Fibroblast of villous mesenchyme (primary cell): ENCODE data around the gene ZNF462. TPM values are rescaled to one million over a fixed set of nuclear protein-coding genes. Genes with fewer than 3 reads are reported as not detected.

Source experiments
- DNase-seq: peaks from one replicate; pipeline ENCODE4 v3.0.0-alpha.2; 2010; ENCODE audit warnings: low read depth
- H3K4me3 ChIP-seq: 2 replicates; pipeline ENCODE4 v1.5.1; 2011; ENCODE audit warnings: low read depth, mild to moderate bottlenecking, low read length
- total RNA-seq: library from RNA; depleted of rRNA; stranded (reverse); fragments of >200 nt; gene quantifications from 2 replicates; pipeline ENCODE4 v1.2.3, GENCODE V29; 2012
- TF ChIP-seq, protein P1 (sequence below): IDR thresholded peaks from 2 replicates; pipeline ENCODE4 v1.5.1; 2012; ENCODE audit warnings: low read depth, mild to moderate bottlenecking, low read length; ENCODE audit not compliant: insufficient read depth

Gene ZNF462
- total RNA-seq, 1 donor: 32.4 TPM

DNA sequence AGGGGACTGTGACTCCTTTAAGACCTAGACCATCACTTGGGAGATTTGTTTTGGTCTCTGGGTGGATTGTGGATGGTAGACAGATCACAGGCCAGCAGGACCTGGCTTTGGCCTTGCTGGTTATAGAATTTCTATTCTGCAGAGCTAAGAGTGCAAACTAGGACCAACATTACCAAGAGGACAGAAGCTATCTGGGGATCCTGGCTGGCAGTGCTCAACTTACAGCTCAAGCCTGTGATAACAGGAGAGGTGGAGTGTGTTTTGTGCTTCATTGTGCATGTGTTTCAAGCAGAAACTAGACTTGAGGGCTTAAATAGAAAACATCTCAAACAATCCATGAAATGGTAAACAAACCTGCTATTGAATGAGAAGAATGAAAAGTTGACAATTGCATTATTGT is 106.7 kb downstream of the ZNF462 start:
- DNase-seq: no peak
- no peak overlapping the region for H3K4me3 ChIP-seq
- TF ChIP-seq, protein P1, sequence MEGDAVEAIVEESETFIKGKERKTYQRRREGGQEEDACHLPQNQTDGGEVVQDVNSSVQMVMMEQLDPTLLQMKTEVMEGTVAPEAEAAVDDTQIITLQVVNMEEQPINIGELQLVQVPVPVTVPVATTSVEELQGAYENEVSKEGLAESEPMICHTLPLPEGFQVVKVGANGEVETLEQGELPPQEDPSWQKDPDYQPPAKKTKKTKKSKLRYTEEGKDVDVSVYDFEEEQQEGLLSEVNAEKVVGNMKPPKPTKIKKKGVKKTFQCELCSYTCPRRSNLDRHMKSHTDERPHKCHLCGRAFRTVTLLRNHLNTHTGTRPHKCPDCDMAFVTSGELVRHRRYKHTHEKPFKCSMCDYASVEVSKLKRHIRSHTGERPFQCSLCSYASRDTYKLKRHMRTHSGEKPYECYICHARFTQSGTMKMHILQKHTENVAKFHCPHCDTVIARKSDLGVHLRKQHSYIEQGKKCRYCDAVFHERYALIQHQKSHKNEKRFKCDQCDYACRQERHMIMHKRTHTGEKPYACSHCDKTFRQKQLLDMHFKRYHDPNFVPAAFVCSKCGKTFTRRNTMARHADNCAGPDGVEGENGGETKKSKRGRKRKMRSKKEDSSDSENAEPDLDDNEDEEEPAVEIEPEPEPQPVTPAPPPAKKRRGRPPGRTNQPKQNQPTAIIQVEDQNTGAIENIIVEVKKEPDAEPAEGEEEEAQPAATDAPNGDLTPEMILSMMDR: no peak

DNA sequence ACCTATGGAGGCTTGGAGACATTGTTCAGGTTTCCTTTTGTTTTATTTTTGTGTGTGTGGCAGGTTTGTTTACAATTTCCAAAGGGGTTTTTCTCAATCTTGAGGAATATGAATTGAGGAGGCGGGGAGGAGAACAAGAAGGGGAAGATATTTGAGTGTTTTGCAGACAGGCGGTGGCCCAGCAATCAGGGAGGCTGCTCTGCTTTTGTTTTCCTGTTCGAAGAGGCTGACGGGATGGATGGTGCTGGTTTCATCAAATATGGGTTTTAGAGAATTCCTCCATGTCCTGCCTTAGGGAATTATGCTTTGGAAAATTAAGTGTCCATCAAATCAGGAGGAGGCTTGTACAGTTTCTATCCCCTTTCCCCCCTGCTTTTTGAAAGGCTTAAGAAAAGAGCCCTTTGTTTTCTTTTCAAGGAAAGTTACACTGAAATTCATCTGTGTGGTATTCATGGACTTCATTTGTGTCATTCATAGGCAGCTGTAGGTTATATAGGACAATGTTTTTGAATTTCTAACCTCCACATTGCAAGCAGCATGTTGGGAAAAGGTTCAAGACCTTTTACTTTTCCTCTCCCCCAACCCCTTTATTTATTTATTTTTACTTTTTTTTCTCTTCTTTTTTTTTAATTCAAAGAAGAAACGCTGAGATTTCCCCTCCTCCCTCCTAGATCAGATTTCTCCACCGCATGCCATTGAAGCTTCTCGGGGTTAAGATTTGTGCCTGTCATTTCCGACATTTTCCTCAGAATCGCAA is 107.4 kb downstream of the ZNF462 start:
- no peak for DNase-seq
- no peak overlapping the region for H3K4me3 ChIP-seq
- TF ChIP-seq, protein P1: no peak

DNA sequence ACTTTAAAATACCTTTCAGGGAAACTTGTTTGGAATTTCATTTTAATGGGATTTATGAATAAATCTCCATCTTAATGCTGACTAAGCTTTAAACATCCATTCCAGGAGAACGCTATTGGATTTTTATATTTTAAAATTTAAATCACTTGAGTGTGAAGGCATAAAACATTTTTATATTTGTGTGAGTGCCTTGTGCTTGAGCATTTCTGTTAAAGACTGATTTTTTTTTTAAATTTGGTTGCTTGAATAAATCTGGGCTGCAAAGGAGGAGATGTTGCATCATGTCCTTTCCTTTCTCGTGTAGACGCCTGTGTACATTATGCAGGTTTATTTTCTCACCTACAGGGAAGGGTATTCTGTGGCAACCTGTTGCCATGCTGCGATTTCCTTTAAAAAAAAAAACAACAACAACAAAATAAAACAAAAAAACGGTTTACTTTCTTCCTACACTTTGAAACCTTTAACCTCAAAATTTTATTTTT is 108.1 kb downstream of the ZNF462 start:
- H3K4me3 ChIP-seq: no peak overlapping the region
- TF ChIP-seq, protein P1: no peak
- no peak for DNase-seq

DNA sequence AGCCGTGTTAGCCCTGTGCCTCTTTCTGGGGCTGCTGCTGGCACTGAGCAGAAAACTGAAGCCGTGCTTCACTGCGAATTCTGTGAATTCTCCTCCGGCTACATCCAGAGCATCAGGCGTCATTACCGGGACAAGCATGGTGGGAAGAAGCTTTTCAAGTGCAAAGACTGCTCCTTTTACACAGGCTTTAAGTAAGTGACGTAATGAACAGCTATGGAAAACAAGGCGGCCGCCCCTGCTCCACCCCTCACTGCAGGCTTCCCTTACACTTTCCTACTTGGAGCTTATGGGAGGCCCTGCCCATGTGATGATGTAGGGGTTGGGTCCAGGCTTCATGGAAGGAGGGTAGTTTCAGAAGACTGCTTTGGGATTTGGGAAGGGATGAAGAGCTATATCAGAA is 109.1 kb downstream of the ZNF462 start:
- no peak for DNase-seq
- H3K4me3 ChIP-seq: no peak overlapping the region
- TF ChIP-seq, protein P1: no peak

DNA sequence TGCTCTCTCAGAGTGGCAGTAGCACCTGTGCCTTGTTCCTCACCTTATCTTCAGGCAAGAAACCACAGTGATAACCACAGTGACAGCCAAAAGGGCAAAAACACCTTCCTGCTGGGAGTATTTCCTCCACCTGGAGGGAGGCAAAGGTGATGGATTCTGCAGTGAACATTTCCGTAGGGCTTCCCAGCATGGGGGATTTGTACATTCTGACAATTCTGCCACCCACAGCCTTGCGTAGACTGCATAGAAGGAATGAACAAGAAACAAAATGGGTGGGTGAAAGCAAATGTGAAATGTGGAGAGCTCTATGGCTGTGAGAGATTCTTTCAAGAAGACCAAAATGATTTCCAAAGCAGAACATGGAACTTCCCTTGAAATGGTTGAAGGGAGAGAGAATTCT is 111.4 kb downstream of the ZNF462 start:
- no peak for DNase-seq
- no peak overlapping the region for H3K4me3 ChIP-seq
- TF ChIP-seq, protein P1: no peak

DNA sequence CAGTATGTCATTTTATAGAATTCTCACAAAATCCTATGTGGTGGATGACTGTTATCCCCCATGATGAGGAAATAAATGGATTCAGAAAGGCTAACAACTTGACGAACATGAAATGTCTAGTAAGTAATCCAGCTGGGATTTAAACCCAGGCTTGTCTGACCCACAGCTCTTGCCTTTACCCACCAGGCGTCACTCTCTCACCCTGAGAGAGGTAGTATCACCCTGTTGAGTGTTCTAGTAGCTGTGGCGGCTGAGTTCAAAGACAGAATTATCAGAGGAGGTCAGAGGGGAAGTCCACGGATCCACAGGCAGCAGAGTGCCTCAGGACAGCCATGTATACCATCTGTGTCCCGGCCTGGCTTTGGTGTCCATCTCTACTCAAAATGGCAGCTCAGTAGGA is 113.8 kb downstream of the ZNF462 start:
- TF ChIP-seq, protein P1: no peak

DNA sequence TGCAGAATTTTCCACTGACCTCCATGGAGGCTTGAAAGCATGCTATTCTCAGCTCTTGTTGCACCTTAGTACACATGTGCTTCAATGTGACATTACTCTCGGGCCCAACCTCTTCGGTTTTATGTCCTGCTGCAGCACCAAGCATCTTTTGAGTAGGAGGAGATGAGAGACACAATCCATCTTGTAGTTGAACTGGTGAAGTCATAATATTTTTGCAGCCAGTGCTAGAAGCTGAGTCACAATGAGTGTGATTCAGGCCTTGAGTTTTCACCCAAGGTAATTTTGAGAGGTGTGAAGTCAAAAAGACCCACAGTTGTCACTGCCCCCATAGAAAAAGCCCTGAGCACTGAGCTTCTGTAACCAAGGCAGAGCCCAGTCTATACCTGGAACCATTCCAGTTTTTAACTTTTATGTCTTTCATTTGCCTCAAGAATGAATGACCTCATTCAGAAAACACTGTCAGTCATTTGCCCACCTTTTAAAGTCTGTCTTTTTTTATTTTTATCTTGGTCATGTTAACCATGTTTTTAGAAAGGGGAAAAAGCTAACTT is 117.7 kb downstream of the ZNF462 start:
- DNase-seq: peak; percentile 15
- no peak overlapping the region for H3K4me3 ChIP-seq
- TF ChIP-seq, protein P1: no peak

More for the DNA sequence above, 113.8 kb downstream of the ZNF462 start:
- H3K4me3 ChIP-seq: no peak overlapping the region
- DNase-seq: no peak
